Transverse colon (tissue), 4 donors: ENCODE results near the gene ATG2A.

Experiments used
- POLR2AphosphoS5 ChIP-seq, 3 donors: sonication (generic); formaldehyde crosslinking; IDR thresholded peaks; one replicate each; pipeline ENCODE4 v1.6.1; 2016; ENCODE audit warnings: antibody characterized with exemption in 3 of 3
- TF ChIP-seq, protein P1 (sequence below), 5 experiments: fragments of 200-600 bp in 3 of 5; fragments of 450-650 bp in 2 of 5; sonication (generic) in 3 of 5; IDR thresholded peaks; 1 replicate in 2 of 5; 2 replicates in 3 of 5; pipeline ENCODE4 v1.5.1; 2016 to 2017; ENCODE audit warnings: antibody characterized with exemption in 5 of 5, inconsistent platforms in 3 of 5, mild to moderate bottlenecking in 2 of 5, moderate library complexity in 1 of 5

DNA sequence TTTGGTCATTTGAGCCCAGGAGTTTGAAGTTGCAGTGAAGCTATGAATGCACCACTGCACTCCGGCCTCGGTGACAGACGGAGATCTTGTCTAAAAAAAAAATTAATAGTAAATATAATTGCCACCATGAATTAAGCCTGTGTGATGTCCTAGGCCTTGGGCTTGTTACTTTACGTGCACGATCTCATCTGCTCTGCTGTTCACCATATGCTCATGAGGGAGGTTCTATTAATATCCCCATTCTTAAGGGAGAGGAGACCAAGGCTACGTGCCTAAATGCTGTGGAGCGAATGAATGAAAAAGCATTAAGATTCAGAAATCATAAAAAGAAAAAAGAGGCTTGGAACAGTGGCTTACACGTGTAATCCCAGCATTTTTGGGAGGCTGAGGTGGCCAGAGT lies 2.6 kb upstream of the ATG2A start:
- TF ChIP-seq, protein P1, sequence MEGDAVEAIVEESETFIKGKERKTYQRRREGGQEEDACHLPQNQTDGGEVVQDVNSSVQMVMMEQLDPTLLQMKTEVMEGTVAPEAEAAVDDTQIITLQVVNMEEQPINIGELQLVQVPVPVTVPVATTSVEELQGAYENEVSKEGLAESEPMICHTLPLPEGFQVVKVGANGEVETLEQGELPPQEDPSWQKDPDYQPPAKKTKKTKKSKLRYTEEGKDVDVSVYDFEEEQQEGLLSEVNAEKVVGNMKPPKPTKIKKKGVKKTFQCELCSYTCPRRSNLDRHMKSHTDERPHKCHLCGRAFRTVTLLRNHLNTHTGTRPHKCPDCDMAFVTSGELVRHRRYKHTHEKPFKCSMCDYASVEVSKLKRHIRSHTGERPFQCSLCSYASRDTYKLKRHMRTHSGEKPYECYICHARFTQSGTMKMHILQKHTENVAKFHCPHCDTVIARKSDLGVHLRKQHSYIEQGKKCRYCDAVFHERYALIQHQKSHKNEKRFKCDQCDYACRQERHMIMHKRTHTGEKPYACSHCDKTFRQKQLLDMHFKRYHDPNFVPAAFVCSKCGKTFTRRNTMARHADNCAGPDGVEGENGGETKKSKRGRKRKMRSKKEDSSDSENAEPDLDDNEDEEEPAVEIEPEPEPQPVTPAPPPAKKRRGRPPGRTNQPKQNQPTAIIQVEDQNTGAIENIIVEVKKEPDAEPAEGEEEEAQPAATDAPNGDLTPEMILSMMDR (IDR thresholded peaks at IDR 0.05) = no peak
- no peak for TF ChIP-seq POLR2AphosphoS5 (IDR thresholded peaks at IDR 0.05)
